Astrocyte (in vitro differentiated cells and primary cell): ENCODE data around the gene PRTG. TPM values are rescaled to one million over a fixed set of nuclear protein-coding genes. Genes with fewer than 3 reads are reported as not detected.

Source experiments
- DNase-seq: peaks from one replicate; pipeline ENCODE4 v3.0.0-alpha.2; 2010; ENCODE audit warnings: low read depth
- FAIRE-seq: peaks from 2 replicates; lab custom pipeline; 2011; peaks lifted over from hg19 to GRCh38; lab: Jason Lieb, UNC
- H2AFZ ChIP-seq: 2 replicates; pipeline ENCODE4 v1.6.0; 2012; ENCODE audit warnings: low read depth, low read length, inconsistent platforms
- H3K27ac ChIP-seq: 2 replicates; pipeline ENCODE4 v1.5.1; 2011; ENCODE audit warnings: low read depth, low read length, inconsistent platforms
- H3K27me3 ChIP-seq: 2 replicates; pipeline ENCODE4 v1.6.0; 2011; ENCODE audit warnings: low read length, inconsistent platforms; ENCODE audit not compliant: insufficient read depth
- H3K36me3 ChIP-seq: 2 replicates; pipeline ENCODE4 v1.5.1; 2011; ENCODE audit warnings: low read length, inconsistent platforms; ENCODE audit not compliant: insufficient read depth
- H3K4me1 ChIP-seq: 2 replicates; pipeline ENCODE4 v1.5.1; 2011; ENCODE audit warnings: low read length, inconsistent platforms; ENCODE audit not compliant: insufficient read depth
- H3K4me2 ChIP-seq: 2 replicates; pipeline ENCODE4 v1.6.0; 2012; ENCODE audit warnings: low read length, inconsistent platforms
- H3K4me3 ChIP-seq: 2 replicates; pipeline ENCODE4 v1.5.1; 2011; ENCODE audit warnings: low read depth, mild to moderate bottlenecking, low read length, inconsistent platforms; ENCODE audit not compliant: insufficient read depth
- H3K79me2 ChIP-seq: 2 replicates; pipeline ENCODE4 v1.6.0; 2012; ENCODE audit warnings: mild to moderate bottlenecking, low read length, inconsistent platforms; ENCODE audit not compliant: insufficient read depth
- H3K9ac ChIP-seq: 2 replicates; pipeline ENCODE4 v1.6.0; 2012; ENCODE audit warnings: mild to moderate bottlenecking, low read length, inconsistent platforms
- H3K9me3 ChIP-seq: 2 replicates; pipeline ENCODE4 v1.5.1; 2012; ENCODE audit warnings: low read depth, mild to moderate bottlenecking, low read length, inconsistent platforms; ENCODE audit not compliant: insufficient read depth
- H4K20me1 ChIP-seq: 2 replicates; pipeline ENCODE4 v1.6.0; 2012; ENCODE audit warnings: low read length, inconsistent platforms; ENCODE audit not compliant: insufficient read depth
- H3K27ac Mint-ChIP-seq: one replicate; pipeline ENCODE4 v1.8.0; 2021; ENCODE audit warnings: mild to moderate bottlenecking, mixed read lengths; ENCODE audit not compliant: unreplicated experiment
- H3K27me3 Mint-ChIP-seq: one replicate; pipeline ENCODE4 v1.8.0; 2021; ENCODE audit warnings: low read depth, mixed read lengths; ENCODE audit not compliant: unreplicated experiment
- H3K36me3 Mint-ChIP-seq: one replicate; pipeline ENCODE4 v1.8.0; 2021; ENCODE audit warnings: low read depth, mixed read lengths; ENCODE audit not compliant: unreplicated experiment
- H3K4me1 Mint-ChIP-seq: one replicate; pipeline ENCODE4 v1.8.0; 2021; ENCODE audit warnings: low read depth, mixed read lengths; ENCODE audit not compliant: unreplicated experiment
- H3K4me3 Mint-ChIP-seq: one replicate; pipeline ENCODE4 v1.8.0; 2021; ENCODE audit warnings: mild to moderate bottlenecking, moderate library complexity, mixed read lengths; ENCODE audit not compliant: unreplicated experiment
- H3K9me3 Mint-ChIP-seq: one replicate; pipeline ENCODE4 v1.8.0; 2021; ENCODE audit warnings: mild to moderate bottlenecking, mixed read lengths; ENCODE audit not compliant: unreplicated experiment
- CTCF ChIP-seq: IDR thresholded peaks from 2 replicates; pipeline ENCODE4 v1.5.1; 2011; ENCODE audit warnings: low read depth, mild to moderate bottlenecking, inconsistent platforms, low read length, moderate library complexity; ENCODE audit not compliant: insufficient read depth
- EZH2 ChIP-seq: IDR thresholded peaks from 2 replicates; pipeline ENCODE4 v1.6.1; 2012; ENCODE audit warnings: mild to moderate bottlenecking, low read length, inconsistent platforms; ENCODE audit not compliant: insufficient read depth
- total RNA-seq: library from RNA; stranded (reverse); gene quantifications from 2 replicates; pipeline ENCODE4 v1.2.1, GENCODE V29; 2021

Gene PRTG
- total RNA-seq, 1 donor from 2014 or later, result 39.4 TPM

- Histone ChIP-seq H3K4me3 (no peak overlapping the region), H2AFZ (no peak overlapping the region), H3K79me2 (no peaks in the 10 kb centered on the region), H3K27me3 (no peaks in the 10 kb centered on the region), H3K4me1 (no peaks in the 10 kb centered on the region), H3K4me2 (no peak overlapping the region), H3K27ac (no peak overlapping the region), H3K9ac (no peak overlapping the region), H3K36me3 (no peaks in the 10 kb centered on the region), H4K20me1 (no peaks in the 10 kb centered on the region), H3K9me3 (no peaks in the 10 kb centered on the region)
- H3K4me1 Mint-ChIP-seq, result peaks cover 12% of the 10 kb centered on the region
- no peaks in the 10 kb centered on the region for H3K27me3 Mint-ChIP-seq
- H3K27ac Mint-ChIP-seq, result no peak overlapping the region
- no peak overlapping the region for H3K4me3 Mint-ChIP-seq
- no peak for TF ChIP-seq CTCF
- no peak for TF ChIP-seq EZH2
- FAIRE-seq, result no peak
- H3K36me3 Mint-ChIP-seq, result no peaks in the 10 kb centered on the region
- H3K9me3 Mint-ChIP-seq, result no peaks in the 10 kb centered on the region
- no peak for DNase-seq
These were observed 35.0 kb downstream of the PRTG start for GRCh38 chr15:55707951-55708350.

GRCh38 chr15:55707518-55707917 is 35.4 kb downstream of the PRTG start:
- no peaks in the 10 kb centered on the region for H3K36me3 Mint-ChIP-seq
- H3K27me3 Mint-ChIP-seq, result no peaks in the 10 kb centered on the region
- no peak for FAIRE-seq
- Histone ChIP-seq H3K4me3 (no peak overlapping the region), H3K27me3 (no peaks in the 10 kb centered on the region), H2AFZ (no peak overlapping the region), H3K9me3 (no peaks in the 10 kb centered on the region), H3K27ac (no peak overlapping the region), H3K4me1 (no peaks in the 10 kb centered on the region), H3K79me2 (no peaks in the 10 kb centered on the region), H3K9ac (no peak overlapping the region), H3K36me3 (no peaks in the 10 kb centered on the region), H4K20me1 (no peaks in the 10 kb centered on the region), H3K4me2 (no peak overlapping the region)
- peaks cover 12% of the 10 kb centered on the region for H3K4me1 Mint-ChIP-seq
- no peak overlapping the region for H3K27ac Mint-ChIP-seq
- H3K9me3 Mint-ChIP-seq, result no peaks in the 10 kb centered on the region
- no peak overlapping the region for H3K4me3 Mint-ChIP-seq
- no peak for DNase-seq
- TF ChIP-seq CTCF (no peak), EZH2 (no peak)

- Mint-ChIP-seq H3K36me3 (peaks cover 2% of the 10 kb centered on the region), H3K27ac (no peak overlapping the region), H3K4me3 (no peak overlapping the region), H3K27me3 (no peaks in the 10 kb centered on the region), H3K4me1 (peaks cover 12% of the 10 kb centered on the region), H3K9me3 (no peaks in the 10 kb centered on the region)
- H3K4me2 ChIP-seq, result peak overlapping the region; percentile 12
- DNase-seq (peak; percentile 64), FAIRE-seq (no peak)
- no peaks in the 10 kb centered on the region for H3K27me3 ChIP-seq
- H3K4me1 ChIP-seq, result no peaks in the 10 kb centered on the region
- H4K20me1 ChIP-seq, result no peaks in the 10 kb centered on the region
- H3K4me3 ChIP-seq, result no peak overlapping the region
- H3K79me2 ChIP-seq, result no peaks in the 10 kb centered on the region
- no peaks in the 10 kb centered on the region for H3K9me3 ChIP-seq
- H3K9ac ChIP-seq, result no peak overlapping the region
- no peaks in the 10 kb centered on the region for H3K36me3 ChIP-seq
- H3K27ac ChIP-seq, result no peak overlapping the region
- no peak overlapping the region for H2AFZ ChIP-seq
- no peak for TF ChIP-seq EZH2
- no peak for TF ChIP-seq CTCF
These were observed 39.1 kb downstream of the PRTG start for GRCh38 chr15:55703873-55704301.
